ENCODE results near the gene ERCC5.

Gene ERCC5

GRCh38 chr13:102845630-102846260 lies at the start of gene ERCC5:
ERCC5 (plus strand) TSS chr13:102846032; CDS start chr13:102846267, 235 bp downstream.
- DNase-seq: peak; percentile 96

GRCh38 chr13:102798581-102799425 lies 47.0 kb upstream of the ERCC5 start, which contains the start of the genes BIVM and POGLUT2:
BIVM (plus strand) TSS chr13:102799119; CDS start chr13:102807268, 8,149 bp downstream.
POGLUT2 (minus strand) TSS chr13:102798976; CDS start chr13:102798670, 306 bp downstream.
- peak; percentile 65 for DNase-seq

GRCh38 chr13:102799426-102800144 lies 46.2 kb upstream of the ERCC5 start:
- DNase-seq: no peak

DNA sequence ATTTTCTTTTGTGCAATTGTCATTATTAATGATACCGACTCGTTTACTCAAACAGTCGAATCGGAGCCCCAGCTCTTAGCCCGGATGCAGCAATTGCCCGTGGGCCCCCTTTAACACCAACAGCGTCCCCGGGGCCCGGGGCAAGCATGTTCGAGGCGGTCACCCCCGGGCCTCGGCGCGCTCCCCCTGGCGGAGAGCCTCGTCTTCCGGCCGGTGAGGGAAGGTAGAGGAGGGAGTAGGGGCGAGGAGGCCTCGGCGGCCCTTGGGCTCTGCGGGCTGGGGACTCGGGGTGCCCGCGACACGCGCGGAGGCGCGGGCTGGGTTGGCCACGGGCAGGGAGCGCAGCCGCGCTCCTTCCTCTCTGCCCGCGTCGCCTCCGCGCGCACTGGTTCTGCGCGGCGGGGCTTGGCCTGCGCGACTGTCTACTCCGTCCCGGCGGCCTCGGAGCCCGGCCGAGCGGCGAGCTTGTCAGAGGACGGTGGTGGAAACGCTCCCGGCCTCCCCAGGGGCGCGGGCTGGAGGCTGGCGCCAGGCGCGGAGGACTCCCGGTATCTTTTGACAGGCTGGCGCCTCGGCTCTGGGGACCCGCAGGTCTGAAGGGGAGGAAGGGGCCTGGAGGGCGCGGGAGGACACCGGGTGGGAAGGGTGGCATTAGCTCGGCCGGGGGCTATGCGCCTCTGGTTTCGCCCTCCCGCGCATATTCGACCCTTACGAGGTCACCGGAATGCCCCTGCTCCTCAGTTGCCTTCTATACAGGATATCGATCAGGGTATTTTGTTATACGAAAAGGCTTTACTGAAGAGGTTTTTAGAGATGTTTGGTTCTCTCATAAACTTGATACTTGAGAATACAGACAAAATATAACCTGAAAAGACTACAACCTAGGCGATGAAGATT lies 45.4 kb upstream of the ERCC5 start:
- DNase-seq: peak; percentile 82

- DNase-seq: no peak
These were observed 40.2 kb upstream of the ERCC5 start for GRCh38 chr13:102805680-102806079.

DNA sequence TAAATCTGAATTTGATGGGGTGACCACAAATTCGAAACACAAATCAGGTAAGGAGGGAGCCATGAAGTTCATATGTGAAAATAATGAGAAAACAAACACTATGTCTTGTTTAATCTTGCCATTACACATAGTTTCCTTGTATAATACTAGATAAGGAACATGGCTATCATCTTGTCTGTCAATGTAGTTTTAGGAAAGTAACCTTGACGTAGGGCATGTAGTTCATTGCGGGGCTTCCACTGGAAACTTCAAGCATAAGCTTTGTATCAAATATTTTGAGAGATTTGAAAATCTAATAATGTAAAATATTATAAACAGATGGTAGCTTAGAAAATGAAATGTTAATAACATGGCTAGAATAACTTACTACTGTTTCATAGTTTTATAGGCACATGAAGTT lies 38.1 kb upstream of the ERCC5 start:
- no peak for DNase-seq

GRCh38 chr13:102812611-102813287 lies 33.1 kb upstream of the ERCC5 start:
- DNase-seq: no peak

DNA sequence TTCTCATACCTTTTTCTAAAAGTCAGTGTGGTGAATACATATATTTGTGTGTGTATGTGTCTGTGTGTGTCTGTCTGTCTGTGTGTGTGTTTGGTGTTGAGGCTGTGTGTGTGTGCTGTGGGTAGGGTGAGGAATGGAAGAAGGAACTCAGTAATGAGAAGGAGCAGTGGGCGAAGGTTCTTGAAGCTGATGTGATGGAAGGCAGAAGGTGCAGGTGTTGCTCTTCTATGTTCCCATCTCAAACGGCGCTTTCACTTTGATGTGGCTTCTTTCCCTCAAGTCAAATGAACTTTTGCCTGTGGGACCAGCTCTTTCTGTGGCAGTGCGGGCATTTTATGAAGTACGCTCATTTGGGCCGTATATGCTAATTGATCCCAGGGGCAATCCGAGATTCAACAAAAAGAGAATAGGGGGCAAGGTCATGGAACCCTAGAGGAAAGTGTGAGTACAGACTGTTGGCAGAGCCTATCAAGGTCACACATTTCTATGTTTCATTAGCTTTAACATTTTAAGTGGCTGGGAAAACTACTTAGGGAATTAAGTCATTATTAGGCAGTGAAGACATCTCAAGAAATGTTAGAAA lies 31.7 kb upstream of the ERCC5 start:
- DNase-seq: no peak

GRCh38 chr13:102814793-102815192 lies 31.0 kb upstream of the ERCC5 start:
- no peak for DNase-seq

DNA sequence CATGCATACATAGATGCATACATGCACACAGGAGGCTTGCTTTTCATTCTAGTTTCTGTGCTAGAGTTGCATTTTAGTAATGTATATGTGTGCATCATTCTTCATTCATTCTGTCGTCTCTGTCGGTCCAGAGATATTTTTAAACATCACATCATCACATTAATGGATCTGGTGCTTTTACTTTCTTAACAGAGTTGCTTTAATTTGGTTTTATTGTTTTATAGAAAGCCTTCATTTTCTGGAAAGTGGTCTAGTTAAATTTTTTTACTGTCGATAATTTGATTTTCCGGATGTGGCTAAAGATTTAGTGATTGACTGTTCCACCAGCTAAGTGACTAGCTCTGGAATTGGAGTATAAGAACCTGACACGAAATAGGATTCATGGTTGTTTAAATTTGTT lies 30.0 kb upstream of the ERCC5 start:
- DNase-seq: no peak

- DNase-seq: no peak
These were observed 29.1 kb upstream of the ERCC5 start for GRCh38 chr13:102816708-102817107.

GRCh38 chr13:102817241-102817640 lies 28.6 kb upstream of the ERCC5 start:
- DNase-seq: no peak

GRCh38 chr13:102817907-102818306 lies 27.9 kb upstream of the ERCC5 start:
- no peak for DNase-seq

GRCh38 chr13:102825400-102825799 lies 20.4 kb upstream of the ERCC5 start:
- DNase-seq: no peak

DNA sequence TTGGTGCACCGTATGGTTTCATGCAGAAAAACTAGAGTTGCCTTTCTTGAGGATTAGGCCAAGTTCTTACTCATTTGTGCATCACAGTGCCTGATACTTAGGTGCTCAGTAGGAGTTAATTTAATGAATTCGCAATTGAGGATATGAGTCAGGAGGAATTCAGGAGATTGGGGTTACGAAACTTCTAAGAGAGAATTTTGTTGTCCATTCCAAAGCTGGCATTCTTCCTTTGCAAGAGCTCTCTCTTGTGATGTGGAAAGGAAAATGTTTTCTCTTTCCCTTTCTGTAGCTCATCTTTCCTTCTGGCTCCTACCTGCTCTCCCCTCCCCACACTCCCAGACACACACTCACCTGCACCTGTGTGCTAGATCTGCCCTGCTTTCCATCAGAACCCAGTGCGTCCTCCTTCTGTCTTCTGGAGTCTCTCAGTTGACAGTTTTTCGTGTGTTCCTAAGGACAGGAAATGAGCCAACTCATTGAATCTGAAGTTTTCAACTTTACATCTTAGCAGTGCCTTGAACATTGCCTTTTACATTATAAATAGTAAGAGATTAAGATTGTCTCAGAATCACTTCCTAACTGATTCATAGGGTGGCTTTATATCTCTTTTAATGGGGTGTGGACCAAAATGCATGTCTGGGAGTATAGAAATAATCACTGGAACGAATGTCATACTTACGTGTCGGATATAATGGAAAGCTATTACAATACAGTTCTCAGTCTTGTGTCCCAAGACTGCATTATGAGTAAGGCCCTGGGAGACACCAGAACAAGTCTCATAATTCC lies 19.7 kb upstream of the ERCC5 start:
- no peak for DNase-seq

- DNase-seq: no peak
These were observed 15.2 kb upstream of the ERCC5 start for GRCh38 chr13:102830646-102831045.

DNA sequence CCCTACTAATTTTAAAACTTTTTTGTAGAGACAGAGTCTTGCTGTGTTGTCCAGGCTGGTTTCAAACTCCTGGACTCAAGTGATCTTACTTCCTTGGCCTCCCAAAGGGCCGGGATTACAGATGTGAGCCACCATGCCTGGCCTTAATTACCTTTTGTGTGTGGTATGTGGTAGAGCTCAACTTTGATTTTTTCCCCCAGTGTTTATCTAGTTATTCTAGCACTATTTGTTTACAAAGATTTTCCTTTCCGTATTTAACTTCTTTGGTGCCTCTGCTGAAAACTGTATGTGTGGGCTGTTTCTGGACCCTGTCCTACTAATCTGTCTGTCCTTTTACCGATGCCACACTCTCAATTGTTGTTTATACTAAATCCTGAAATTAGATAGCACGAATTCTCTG lies 9.4 kb upstream of the ERCC5 start:
- no peak for DNase-seq

DNA sequence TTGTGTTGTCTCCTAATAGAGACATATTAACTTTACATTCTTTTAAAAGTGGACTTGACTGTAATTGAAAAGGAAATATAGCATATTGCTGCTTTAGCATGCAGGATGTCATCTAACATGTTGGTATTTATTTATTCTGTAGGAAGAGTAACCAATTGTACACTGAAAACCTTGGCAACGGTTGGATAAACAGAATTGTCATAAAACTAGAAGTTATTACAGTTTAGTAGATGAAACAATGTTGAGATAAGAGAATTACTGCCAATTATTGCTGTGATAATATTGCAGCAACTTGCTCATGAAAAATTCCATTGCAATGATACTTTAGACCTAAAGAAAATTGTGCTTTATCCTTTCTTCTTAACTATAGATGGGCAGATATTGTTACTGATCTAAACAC lies 7.6 kb upstream of the ERCC5 start:
- no peak for DNase-seq

DNA sequence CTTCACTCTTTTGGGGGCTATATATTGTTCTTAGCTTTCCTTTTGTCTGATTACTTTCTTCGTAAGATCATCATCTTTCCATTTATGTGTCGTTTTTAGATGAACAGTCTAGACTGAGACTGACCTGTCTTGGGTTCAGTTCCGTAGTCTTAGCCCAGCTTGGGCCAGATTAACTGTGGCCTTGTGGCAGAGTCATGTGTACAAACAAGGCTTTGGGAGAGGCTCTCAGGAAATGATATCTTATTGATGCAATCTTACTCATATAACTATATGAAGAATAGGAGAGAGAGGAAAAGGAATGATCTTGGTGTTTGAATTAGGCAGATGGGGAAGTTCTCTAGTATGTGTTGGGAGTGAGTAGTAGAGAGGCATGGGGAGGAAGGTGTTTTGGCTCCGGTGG lies 6.8 kb upstream of the ERCC5 start:
- no peak for DNase-seq

DNA sequence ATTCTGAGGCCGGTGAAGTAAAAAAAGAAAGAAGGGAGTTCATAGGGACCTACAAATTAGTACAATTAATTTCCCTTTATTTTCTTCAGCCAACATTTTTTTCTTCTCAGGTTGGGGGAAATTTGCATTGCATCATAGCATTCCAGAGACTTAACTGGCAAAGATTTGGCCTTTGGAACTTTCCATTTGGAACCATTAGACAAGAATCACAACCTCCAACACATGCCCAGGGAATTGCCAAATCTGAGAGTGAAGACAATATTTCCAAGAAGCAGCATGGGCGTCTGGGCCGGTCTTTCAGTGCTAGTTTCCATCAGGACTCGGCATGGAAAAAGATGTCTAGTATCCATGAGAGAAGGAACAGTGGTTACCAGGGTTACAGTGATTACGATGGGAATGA lies 6.4 kb upstream of the ERCC5 start:
- no peak for DNase-seq

DNA sequence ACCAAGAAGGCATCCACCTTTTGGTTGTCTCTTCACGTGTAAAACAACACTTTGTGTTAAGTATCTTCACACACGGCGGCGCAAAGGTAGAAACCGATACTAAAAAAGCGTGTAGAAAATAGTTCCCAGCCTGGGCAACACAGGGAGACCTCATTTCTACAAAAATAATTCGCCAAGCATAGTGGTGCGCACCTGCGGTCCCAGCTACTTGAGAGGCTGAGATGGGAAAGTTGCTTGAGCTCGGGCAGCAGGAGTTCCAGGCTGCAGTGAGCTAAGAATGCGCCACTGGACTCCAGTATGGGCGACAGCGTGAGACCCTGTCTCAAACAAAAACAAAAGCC lies 573 bp upstream of the ERCC5 start:
- DNase-seq: no peak

Data from CD4-positive, alpha-beta T cell treated with Interleukin-6 for 4 hours (primary cell).